Stimulated activated CD8-positive, alpha-beta memory T cell treated with anti-CD3 and anti-CD28 coated beads, Interleukin-7, amount 100 ng/mL, for 48 hours (primary cell): ENCODE results near the gene MAFF.

ENCODE experiments used
- DNase-seq, 2 donors: peaks; one replicate each; pipeline ENCODE4 v3.0.0-alpha.2; 2020; ENCODE audit warnings: low read depth in 1 of 2; ENCODE audit errors: extremely low read depth in 1 of 2

MAFF gene

DNA sequence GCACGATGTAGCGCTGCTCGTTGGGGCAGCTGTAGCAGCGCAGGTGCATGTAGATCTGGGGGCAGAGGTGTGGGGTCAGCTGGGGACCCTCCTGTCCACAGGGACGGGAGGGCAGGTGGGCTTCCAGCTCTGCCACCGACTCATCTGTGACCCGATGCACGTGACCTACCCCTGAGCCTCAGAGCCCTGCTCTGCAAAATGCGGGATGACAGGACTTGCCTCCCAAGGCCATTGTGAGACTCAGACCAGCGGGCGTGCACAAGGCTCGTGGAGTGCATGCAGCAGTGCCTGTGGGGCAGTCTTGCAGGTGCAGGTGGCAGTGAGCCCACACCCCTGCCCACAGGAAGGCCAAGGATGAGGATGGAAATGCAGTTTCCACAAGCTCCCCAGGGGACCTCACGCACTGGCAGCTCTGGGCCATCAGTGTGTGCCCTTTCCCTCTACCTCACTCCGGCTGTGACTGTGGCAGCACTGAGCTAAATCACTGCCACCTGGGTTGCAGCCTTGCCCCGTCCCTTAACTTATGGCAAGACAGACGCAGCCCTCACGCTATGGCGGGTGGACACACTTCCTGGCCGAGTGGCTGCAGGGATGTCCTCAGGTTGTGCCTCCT is 44.4 kb downstream of the MAFF start:
- no peak for DNase-seq

- DNase-seq, result no peak
These were observed 44.9 kb downstream of the MAFF start for GRCh38 chr22:38246692-38247091.

- DNase-seq, result no peak
These were observed 45.9 kb downstream of the MAFF start for GRCh38 chr22:38247713-38248112.

GRCh38 chr22:38248280-38248679 is 46.5 kb downstream of the MAFF start:
- no peak for DNase-seq

GRCh38 chr22:38249301-38249700 is 47.5 kb downstream of the MAFF start:
- DNase-seq, result no peak

GRCh38 chr22:38249803-38250642 is 48.2 kb downstream of the MAFF start:
- no peak for DNase-seq

DNA sequence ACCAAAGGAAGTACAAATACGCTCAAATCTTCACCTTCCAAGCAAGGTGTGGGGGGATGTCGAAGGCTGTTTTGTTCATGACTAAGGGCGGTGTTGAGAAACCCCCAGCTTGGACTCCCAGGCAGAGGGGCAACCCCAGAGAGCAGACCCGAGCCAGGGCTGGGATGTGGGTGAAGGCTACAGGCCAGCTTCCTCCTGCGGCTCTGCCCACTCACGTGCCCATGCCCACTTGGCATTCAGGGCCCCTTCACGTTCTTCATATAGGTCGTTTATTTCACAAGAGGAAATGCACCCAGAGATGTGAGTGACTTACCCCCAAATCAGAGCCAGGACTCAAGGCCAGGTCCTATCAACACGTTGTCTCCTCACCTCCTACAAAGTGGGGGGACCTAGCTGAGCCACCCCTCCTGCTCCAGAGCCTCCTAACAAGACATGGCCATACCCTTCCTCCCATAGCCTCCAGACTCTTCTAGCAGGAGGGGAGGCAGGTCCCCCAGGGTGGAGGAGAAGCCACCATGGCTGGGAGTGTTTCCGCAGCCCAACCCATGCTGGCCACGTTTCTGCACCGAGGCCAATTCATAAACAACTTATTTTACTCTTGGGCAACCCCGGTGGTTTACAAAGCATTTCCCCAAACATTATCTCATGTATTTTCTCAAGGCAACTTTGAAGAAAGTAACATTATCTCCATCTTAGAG is 49.0 kb downstream of the MAFF start:
- DNase-seq, result no peak

DNA sequence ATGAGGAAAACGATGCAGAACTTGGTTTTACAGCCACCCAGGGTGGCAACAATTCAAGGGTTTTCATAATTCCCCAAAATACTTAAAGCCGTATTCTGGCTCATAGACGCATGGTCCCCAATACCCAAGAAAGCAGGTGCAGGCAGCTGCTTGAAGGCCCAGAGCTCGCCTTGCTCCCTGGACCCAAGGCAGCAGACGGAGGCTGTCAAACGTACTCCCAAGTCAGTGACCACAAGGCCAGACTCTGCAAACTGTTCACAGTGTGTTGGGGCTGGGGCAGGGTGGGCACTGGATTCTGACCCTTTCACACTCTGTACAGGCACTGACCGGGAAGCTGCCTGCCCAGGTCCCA is 49.5 kb downstream of the MAFF start:
- DNase-seq, result no peak

DNA sequence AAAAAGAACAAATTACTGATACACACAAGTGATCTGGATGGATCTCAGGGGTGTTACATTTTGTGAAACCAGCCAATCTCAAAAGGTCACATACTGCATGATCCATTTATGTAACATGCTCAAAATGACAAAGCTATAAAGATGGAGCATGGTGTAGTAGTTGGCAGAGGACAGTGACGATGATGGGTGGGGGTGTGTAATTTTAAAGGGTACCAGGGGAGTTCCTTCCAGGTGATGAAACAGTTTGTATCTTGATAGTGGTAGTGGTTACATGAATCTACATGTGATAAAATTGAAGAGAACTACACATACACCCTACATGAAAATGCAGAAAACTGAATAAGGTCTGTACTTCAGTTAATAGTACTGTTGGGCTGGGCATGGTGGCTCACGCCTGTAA is 53.9 kb downstream of the MAFF start:
- DNase-seq, result no peak

- no peak for DNase-seq
These were observed 55.4 kb downstream of the MAFF start for GRCh38 chr22:38257181-38257580.

DNA sequence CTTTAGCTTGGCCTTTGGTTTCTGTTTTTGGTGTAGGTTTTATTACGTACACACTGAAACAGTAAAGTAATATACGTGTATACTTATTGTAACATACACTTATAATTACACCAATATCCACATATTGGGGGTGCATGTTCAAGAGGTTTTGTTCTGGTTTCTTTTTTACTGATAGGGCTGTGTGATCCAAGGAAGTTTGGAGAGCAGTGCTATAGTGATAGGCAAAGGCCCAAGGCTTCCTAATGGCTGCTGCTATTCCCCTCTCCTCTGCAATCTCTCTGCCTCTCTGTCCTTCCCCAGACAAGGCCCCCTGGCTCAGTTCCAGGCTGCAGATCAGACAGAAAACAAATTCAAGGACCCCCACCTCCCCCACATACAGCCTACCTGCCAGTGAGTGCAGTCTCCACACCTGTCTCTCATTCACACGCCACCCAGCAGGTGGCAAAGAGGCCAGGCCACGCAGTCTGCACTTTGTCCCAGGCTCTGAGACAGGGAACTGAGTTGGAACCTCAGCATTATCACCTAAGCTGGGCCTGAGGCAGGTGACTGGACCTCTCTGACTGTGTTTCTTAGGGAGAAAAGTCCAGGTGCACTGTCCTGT is 56.0 kb downstream of the MAFF start:
- DNase-seq, result no peak

GRCh38 chr22:38258895-38259294 is 57.1 kb downstream of the MAFF start:
- no peak for DNase-seq

DNA sequence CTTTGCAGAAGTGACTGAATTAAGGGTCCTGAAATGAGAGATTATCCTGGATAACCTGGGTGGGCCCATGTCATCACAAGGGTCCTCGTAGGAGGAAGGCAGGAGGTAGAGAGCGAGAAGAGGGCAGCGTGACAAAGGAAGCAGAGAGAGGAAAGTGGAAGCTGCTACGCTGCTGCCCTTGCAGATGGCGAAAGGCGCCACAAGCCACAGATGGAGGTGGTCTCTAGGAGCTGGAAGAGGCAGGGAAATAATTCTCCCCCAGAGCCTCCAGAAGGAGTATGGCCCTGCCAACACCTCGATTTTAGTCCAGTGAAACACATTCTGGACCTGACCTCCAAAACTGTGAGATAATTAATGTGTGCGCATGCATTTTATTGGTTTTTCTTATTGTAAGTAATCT is 57.6 kb downstream of the MAFF start:
- DNase-seq, result no peak

GRCh38 chr22:38260761-38261681 is 59.2 kb downstream of the MAFF start:
- no peak for DNase-seq

GRCh38 chr22:38262051-38262795 is 60.4 kb downstream of the MAFF start:
- no peak for DNase-seq

DNA sequence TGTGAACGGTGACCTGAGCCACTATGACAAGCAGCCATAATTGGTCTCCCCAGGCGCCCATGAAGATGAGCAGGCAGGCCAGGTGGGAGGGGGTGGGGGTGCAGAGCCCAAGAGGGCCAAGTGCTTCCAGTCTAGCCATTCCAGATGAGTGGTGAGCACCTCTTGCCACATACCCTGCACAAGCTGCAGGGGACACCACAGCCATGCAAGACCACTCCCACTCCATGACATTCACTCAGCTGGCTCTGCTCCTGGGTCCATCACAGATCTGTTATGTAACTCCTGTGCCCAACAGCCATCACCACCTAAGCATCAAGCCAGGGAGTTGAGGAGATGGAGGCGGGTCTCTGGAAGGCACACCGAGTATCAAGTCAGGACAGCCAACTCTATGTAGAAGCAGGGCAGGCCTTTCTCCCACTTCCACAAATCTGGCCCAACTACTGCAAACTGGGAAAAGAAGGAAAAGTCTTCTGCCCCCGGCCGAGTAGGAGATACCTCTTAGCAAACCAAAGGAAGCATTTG is 62.6 kb downstream of the MAFF start:
- no peak for DNase-seq
